Heart right ventricle (tissue), 16 donors: Measurements from ENCODE around the gene ENO2. TPM values are rescaled to one million over a fixed set of nuclear protein-coding genes. Genes with fewer than 3 reads are reported as not detected.

Experiments used
- ATAC-seq, 8 donors: fragments of 200-7000 bp; cut with Tn5 transposase; one replicate each; pipeline ENCODE4 v1.9.1; 2020; ENCODE audit warnings: mild to moderate bottlenecking in 8 of 8, moderate library complexity in 8 of 8, moderate number of reproducible peaks in 1 of 8
- DNase-seq, 2 donors: peaks; one replicate each; pipeline ENCODE4 v3.0.0-alpha.2; 2020
- H3K27ac ChIP-seq, 10 donors: fragments of 200-600 bp; sonication (generic) in 2 of 10; one replicate each; pipeline versions ENCODE4 v1.5.0 to v1.8.0; 2020 to 2022; ENCODE audit warnings: mild to moderate bottlenecking in 3 of 10
- H3K27me3 ChIP-seq, 7 donors: fragments of 200-600 bp; one replicate each; pipeline ENCODE4 v1.8.0; 2021 to 2022; ENCODE audit warnings: mild to moderate bottlenecking in 2 of 7
- H3K36me3 ChIP-seq, 9 donors: fragments of 200-600 bp; sonication (generic) in 1 of 9; one replicate each; pipeline versions ENCODE4 v1.5.0 to v1.8.0; 2020 to 2022; ENCODE audit warnings: mild to moderate bottlenecking in 2 of 9
- H3K4me1 ChIP-seq, 9 donors: fragments of 200-600 bp; sonication (generic) in 1 of 9; one replicate each; pipeline versions ENCODE4 v1.5.0 to v1.8.0; 2020 to 2022; ENCODE audit warnings: mild to moderate bottlenecking in 4 of 9
- H3K4me3 ChIP-seq, 10 donors: fragments of 200-600 bp; sonication (generic) in 2 of 10; one replicate each; pipeline versions ENCODE4 v1.5.0 to v1.8.0; 2020 to 2022; ENCODE audit warnings: mild to moderate bottlenecking in 7 of 10, moderate library complexity in 2 of 10
- H3K9me3 ChIP-seq, 11 donors: fragments of 200-600 bp in 10 of 11; sonication (generic) in 2 of 11; one replicate each; pipeline versions ENCODE4 v1.5.0 to v1.8.0; 2013 to 2022; ENCODE audit warnings: mild to moderate bottlenecking in 2 of 11, control low read depth in 1 of 11, moderate library complexity in 1 of 11
- WGBS, 2 donors: extraction: QIAGEN DNeasy Blood & Tissue Kit; methylation state at CpG; one replicate each; pipeline ENCODE4 v1.1.7; 2013; ENCODE audit warnings: inconsistent platforms in 1 of 2; 5-methylcytosine and 5-hydroxymethylcytosine counted together
- intact Hi-C, 10 donors: fragments of 100-400 bp; cut with DNase I; formaldehyde crosslinking; loops; one replicate each; pipeline versions ENCODE4 v1.11.1 to v1.14.2; 2022
- polyA plus RNA-seq, 2 donors: library from polyadenylated mRNA; stranded (reverse); fragments of 200-250 nt; gene quantifications; one replicate each; pipeline ENCODE4 v1.2.3, GENCODE V29; 2013
- total RNA-seq, 10 donors: library from RNA; stranded (reverse); fragmentation: NEBNext Ultra II Directional in 3 of 10; extraction: Animal tissue kit (Norgen Biotek cat#: 25700) in 3 of 10; gene quantifications; one replicate each; pipeline versions ENCODE4 v1.2.1 to v1.2.4, GENCODE V29; 2021 to 2023
- TF ChIP-seq, protein P1 (sequence below), 9 donors: fragments of 200-600 bp; sonication (generic) in 2 of 9; IDR thresholded peaks; one replicate each; pipeline versions ENCODE4 v1.5.0 to v1.8.0; 2021 to 2022; ENCODE audit warnings: antibody characterized with exemption in 9 of 9, mild to moderate bottlenecking in 5 of 9, moderate library complexity in 1 of 9
- donor health status: Arrhythmogenic right ventricular cardiomyopathy.
- donor health status: ischemic (EF 13 %, LVEDD 7.1; RV severe dilation, severe dysfunction).
- donor health status: healthy with polysubstance abuse.
- donor health status: DM: no; HTN: yes; CAD: no.
- donor health status: DM: no; HTN: no; CAD: no.
- donor health status: ischemic (EF 25% LVEDD 6.9; RV normal size, moderate dysfunction).
- donor health status: ischemic (EF 25% LVEDD 5.7; RV mildly dilated, moderate dysfunction).
- donor health status: healthy.
- donor health status: DM: yes; HTN: yes; CAD: no.
- donor health status: Ischemic cardiomyopathy.
- donor health status: ischemic (EF 35%, LVEDD 5.7; RV mildly dilated, moderate dysfunction).
- donor health status: nonischemic (EF 11% LVEDD 7.7; RV severe dilation, severe dysfunction).
- donor health status: DM: yes; HTN: yes; CAD: no.
- donor health status: PGD.
- donor health status: ischemic (EF 29% LVEDD 5.4; RV normal size, mild dysfunction).
- donor health status: nonischemic (EF 23%, LVEDD 6.1; RV moderate dilation, normal function).

The ENO2 gene
- total and polyA plus RNA-seq, 12 donors, result 6.3 to 68.4 (median 16.7) TPM

DNA sequence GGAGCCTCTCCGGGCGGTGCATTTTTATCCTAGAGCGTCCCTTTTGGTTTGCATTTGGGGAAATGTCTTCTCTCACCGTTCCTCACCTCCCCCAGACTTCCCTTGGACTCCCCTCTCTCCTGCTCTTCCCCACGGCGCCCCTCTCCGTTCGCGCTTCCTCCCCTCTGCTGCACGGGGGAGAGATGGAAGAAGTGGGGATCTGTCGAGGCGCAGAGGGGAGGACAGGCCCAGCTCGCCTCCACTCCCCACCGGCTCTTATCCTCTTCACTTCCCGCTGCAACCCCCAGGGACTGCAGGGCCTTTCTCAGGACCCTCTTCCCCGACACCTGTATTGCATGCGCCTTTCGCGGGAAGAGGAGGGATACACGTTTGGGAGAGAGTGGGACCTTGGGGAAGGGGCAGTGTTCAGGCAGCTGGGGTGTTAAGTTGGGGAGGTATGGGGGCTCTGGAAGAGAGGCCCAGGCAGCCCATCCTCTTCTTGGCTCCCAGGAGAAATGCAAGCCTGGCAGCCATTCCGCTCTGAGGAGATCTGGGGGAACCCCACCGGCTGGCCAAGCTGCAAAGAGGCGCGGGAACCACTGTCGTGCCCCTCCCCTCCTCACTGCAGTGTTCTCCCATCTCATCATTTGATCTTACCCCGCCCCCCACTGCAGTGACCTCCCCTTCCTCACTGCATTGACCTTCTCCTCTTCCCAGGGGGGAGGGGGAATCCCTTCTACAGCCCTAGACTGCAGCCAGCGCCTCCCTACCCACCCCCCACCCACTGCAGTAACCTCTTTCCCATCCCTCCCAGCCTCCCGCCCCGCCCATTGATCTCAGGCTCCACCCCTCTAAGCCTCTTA, 788 bp downstream of the ENO2 start:
- H3K27me3 ChIP-seq, result peaks cover 0 to 39% (median 0%) of the 10 kb centered on the region in 7 donors
- TF ChIP-seq, protein P1, sequence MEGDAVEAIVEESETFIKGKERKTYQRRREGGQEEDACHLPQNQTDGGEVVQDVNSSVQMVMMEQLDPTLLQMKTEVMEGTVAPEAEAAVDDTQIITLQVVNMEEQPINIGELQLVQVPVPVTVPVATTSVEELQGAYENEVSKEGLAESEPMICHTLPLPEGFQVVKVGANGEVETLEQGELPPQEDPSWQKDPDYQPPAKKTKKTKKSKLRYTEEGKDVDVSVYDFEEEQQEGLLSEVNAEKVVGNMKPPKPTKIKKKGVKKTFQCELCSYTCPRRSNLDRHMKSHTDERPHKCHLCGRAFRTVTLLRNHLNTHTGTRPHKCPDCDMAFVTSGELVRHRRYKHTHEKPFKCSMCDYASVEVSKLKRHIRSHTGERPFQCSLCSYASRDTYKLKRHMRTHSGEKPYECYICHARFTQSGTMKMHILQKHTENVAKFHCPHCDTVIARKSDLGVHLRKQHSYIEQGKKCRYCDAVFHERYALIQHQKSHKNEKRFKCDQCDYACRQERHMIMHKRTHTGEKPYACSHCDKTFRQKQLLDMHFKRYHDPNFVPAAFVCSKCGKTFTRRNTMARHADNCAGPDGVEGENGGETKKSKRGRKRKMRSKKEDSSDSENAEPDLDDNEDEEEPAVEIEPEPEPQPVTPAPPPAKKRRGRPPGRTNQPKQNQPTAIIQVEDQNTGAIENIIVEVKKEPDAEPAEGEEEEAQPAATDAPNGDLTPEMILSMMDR (IDR thresholded peaks at IDR 0.05), result no peak
- DNase-seq (no peak), ATAC-seq (peak in 5 of 8 donors; percentile 1 to 19 (median 10))
- peaks cover 0 to 23% (median 16%) of the 10 kb centered on the region in 9 donors for H3K4me1 ChIP-seq
- H3K9me3 ChIP-seq, result no peaks in the 10 kb centered on the region
- peak overlapping the region in 8 of 10 donors; percentile 58 to 87 (median 69) for H3K27ac ChIP-seq
- peak overlapping the region; percentile 50 to 78 (median 72) for H3K4me3 ChIP-seq
- intact Hi-C loops, result no loop called here
- WGBS, 2 donors, result 25 to 26% methylated on average over 29 of the region's 29 CpGs
- H3K36me3 ChIP-seq, result peaks cover 0 to 21% (median 0%) of the 10 kb centered on the region in 9 donors

DNA sequence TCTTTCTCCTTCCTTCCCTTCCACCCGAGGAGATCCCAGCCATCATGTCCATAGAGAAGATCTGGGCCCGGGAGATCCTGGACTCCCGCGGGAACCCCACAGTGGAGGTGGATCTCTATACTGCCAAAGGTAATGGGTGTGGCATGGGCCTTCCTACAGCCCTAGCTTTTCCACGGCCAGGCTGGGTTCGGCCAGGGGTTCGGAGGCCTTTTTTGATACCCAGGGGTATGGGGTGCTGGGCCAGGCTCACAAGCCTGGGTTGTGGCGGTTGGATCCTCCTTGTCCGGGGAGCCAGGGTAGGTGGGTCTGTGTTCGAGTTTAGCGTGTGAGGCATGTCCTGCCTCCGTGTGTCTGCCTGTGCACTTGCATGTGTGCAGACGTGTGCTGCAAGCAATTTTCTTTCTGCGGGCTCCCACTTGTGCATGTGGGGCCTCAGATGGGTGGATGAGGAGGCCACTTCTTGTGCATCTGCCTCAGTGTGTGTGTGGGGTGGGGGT, 1.5 kb downstream of the ENO2 start:
- Histone ChIP-seq H3K4me3 (peak overlapping the region in 1 of 10 donors; percentile 73), H3K27ac (no peak overlapping the region), H3K36me3 (peaks cover 0 to 21% (median 0%) of the 10 kb centered on the region in 9 donors), H3K9me3 (no peaks in the 10 kb centered on the region), H3K27me3 (peaks cover 0 to 39% (median 0%) of the 10 kb centered on the region in 7 donors), H3K4me1 (peaks cover 0 to 23% (median 16%) of the 10 kb centered on the region in 9 donors)
- intact Hi-C loops, result no loop called here
- DNase-seq (peak in 1 of 2 donors; percentile 36), ATAC-seq (no peak)
- WGBS, 2 donors, result 75 to 86% methylated on average over 14 of the region's 14 CpGs
- TF ChIP-seq, protein P1 (IDR thresholded peaks at IDR 0.05), result no peak

DNA sequence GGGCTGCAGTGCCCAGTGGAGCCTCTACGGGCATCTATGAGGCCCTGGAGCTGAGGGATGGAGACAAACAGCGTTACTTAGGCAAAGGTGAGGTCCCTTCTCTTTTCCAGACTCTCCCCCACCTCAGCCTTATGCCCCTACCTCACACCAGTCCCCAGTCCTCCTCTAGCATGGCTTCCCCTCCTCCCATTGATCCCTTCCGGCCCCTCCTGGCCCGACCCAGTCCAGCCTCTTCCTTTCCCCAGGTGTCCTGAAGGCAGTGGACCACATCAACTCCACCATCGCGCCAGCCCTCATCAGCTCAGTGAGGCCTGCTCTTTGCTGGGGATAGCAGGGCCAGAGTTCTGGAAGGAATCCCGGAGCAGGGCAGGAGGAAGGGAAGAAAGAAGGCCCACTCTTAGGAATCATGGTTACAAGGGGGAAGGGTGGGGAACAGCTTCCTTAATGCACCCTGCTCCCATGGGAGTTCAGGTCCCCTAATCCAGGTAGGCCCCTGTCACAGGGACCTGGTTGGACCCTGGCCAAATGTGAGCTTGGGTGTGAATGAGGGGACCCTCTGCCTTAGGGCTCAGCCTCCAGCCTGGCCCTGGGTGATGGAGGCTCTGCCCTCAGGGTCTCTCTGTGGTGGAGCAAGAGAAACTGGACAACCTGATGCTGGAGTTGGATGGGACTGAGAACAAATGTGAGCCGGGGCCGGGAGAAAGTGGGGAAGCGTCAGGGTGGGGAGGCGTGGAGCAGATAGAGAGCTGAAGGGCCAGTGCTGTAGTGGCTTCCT, 2.2 kb downstream of the ENO2 start:
- TF ChIP-seq, protein P1 (IDR thresholded peaks at IDR 0.05), result no peak
- Histone ChIP-seq H3K4me3 (no peak overlapping the region), H3K9me3 (no peaks in the 10 kb centered on the region), H3K36me3 (peaks cover 0 to 23% (median 0%) of the 10 kb centered on the region in 9 donors), H3K4me1 (peaks cover 0 to 23% (median 16%) of the 10 kb centered on the region in 9 donors), H3K27ac (no peak overlapping the region), H3K27me3 (peaks cover 0 to 39% (median 0%) of the 10 kb centered on the region in 7 donors)
- intact Hi-C loops, result no loop called here
- DNase-seq, result no peak
- ATAC-seq, result no peak
- WGBS, 2 donors, result 90 to 91% methylated on average over 11 of the region's 11 CpGs
